OCI-M2 (cell line): Measurements from ENCODE around the gene RNASE1.

Source experiments
- DNase-seq: peaks from one replicate; lab custom pipeline; 2025; ENCODE audit not compliant: unreplicated experiment; lab: John Stamatoyannopoulos, UW

RNASE1 gene

GRCh38 chr14:20808162-20808483 lies 5.5 kb upstream of the RNASE1 start:
- DNase-seq: no peak

GRCh38 chr14:20807304-20808161 lies 4.9 kb upstream of the RNASE1 start:
- no peak for DNase-seq

- no peak for DNase-seq
These were observed 2.8 kb upstream of the RNASE1 start for GRCh38 chr14:20805485-20805884.

DNA sequence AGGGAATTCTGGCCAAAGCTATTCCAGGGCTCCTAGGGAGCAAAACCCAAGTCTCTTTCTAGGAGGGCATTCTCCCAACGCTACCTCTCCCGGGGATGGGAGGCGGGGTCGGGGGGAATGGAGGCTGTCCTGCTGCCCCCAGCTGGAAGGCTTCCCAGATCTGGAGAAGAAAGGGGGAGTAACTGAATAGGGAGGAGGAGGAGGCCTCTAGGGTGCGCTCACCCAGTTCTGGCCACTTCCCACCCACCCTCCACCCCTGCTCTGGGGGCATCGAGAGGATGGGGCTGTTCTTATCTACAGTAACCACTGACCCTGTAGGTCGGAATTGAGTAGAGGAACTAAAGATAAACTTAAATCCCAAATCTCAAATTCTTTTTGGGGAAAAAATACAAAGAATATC lies 579 bp upstream of the RNASE1 start:
- no peak for DNase-seq

DNA sequence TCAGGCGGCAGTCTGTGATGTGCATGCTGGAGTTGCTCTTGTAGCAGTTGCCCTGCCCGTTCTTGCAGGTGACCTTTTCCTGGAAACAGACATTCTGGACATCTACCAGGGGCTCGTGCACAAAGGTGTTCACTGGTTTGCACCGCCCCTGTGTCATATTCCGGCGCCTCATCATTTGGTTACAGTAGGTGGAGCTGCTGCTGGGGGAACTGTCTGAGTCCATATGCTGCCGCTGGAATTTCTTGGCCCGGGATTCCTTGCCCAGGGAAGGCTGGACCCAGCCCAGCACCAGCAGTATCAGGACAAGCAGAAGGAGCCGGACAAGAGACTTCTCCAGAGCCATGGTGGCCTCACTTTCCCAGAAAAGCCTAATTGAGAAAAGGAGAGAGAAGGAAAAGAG lies 918 bp downstream of the RNASE1 start:
- DNase-seq: no peak

GRCh38 chr14:20799892-20800544 lies 2.6 kb downstream of the RNASE1 start:
- no peak for DNase-seq

- peak; percentile 50 for DNase-seq
These were observed 3.2 kb downstream of the RNASE1 start for GRCh38 chr14:20799456-20799891.

GRCh38 chr14:20798932-20799331 lies 3.7 kb downstream of the RNASE1 start:
- no peak for DNase-seq

DNA sequence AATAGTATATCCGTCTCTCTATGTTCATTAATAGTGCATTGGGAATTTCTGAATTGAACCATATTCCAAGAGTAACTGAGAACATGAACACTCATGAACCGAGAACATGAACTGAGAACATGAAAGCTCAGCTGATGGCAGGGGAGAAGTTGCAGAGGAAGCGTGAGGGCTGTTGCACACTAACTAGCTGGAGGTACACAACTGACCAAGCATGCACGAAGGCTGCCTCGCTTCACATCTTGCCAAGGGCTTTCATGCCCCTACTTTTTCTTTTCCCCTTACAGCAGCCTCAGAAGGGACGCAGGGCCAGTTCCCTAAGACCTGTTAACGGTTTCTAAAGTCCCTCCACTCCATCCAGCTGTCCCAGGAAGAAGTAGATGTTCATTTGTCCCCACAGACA lies 4.3 kb downstream of the RNASE1 start:
- no peak for DNase-seq

DNA sequence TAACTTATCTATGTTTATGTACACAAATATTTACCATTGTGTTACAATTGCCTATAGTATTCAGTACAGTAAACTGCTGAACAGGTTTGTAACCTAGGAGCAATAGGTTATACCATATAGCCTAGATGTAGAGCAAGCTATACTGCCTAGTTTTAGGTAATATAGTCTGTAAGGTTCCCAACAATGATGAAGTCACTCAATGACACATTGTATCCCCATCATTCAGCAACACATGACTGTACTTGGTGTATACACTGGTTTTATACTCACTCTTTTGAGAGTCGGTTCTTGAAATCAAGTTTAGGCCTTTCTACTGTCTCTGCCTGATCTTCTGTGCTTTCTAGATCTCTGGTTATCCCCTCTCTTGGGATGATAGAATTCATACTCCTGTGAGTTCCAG lies 5.5 kb downstream of the RNASE1 start:
- no peak for DNase-seq

- no peak for DNase-seq
These were observed 7.8 kb downstream of the RNASE1 start for GRCh38 chr14:20794644-20795369.

DNA sequence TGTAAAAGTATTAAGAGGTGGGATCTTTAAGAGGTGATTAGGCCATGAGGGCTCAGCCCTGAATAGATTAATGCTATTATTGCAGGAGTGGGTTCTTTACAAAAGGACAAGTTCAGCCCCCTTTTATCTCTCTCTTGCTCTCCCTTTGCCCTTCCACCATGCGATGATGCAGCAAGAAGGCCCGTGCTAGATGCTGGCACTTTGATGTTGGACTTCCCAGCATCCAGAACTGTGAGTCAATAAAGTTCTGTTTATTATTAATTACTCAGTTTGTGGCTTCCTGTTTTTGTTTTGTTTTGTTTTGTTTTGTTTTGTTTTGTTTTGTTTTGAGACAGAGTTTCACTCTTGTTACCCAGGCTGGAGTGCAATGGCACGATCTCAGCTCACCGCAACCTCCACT lies 10.1 kb downstream of the RNASE1 start:
- DNase-seq: no peak

DNA sequence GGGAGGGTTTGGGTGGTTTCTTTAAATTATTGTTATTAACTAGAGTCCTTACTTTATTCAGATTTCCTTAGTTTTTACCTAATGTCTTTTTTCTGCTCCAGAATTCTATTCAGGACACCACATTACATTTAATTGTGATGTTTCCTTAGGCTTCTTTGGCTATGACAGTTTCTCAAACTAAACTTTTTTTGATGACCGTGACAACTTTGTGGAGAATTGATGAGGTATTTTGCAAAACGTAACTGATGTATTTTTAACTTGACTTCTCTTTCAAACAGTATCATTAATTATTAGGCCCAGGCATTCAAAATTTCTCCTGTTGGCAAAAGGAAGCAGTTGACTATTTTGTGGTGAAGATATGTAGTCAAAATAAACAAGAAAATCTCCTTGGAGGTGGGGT lies 11.0 kb downstream of the RNASE1 start:
- no peak for DNase-seq

GRCh38 chr14:20791187-20791586 lies 11.5 kb downstream of the RNASE1 start:
- no peak for DNase-seq

DNA sequence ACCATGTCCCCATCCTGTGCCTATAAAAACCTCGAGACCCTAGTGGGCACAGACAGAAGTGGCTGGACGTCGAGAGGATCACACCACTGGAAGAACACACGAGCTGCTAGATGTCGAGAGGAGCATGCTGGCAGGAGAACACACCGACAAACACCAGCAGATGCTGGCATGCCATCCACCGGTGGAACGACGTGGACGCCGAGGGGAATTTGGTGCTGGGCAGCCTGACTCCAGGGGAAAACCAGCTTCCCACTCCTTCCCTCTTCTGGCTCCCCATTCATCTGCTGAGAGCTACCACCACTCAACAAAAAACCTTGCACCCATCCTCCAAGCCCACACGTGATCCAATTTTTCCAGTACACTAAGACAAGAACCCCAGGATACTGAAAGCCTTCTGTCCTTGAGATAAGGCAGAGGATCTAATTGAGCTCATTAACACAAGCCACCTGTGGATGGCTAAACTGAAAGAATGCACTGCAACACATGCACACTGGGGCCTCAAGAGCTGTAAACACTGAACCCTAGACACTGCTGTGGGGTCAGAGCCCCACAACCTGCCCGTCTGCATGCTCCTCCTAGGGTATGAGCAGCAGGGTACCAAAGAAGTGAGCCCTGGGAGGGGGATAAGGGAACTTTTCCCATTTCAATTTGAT lies 12.1 kb downstream of the RNASE1 start:
- no peak for DNase-seq

GRCh38 chr14:20789230-20789813 lies 13.3 kb downstream of the RNASE1 start:
- no peak for DNase-seq

DNA sequence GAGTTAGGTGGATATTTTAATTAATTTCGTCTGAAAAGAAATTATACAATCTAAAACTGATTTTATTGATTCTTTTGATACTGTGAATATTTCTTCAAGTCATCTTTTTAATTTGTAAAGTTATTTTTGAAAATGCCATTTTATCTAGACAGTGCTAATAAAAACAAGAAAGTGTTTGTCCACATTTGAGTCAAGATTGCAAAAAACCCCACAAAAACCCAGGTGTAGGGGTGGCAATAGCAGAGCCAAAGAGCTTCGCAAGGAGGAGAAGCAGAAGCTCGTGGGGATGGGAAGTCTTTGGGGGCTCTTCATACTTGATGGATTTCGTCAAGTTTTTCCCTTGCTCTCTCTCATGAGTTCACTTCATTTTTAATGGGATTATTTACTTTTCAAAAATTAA lies 15.6 kb downstream of the RNASE1 start:
- no peak for DNase-seq

- no peak for DNase-seq
These were observed 20.3 kb downstream of the RNASE1 start for GRCh38 chr14:20782280-20782890.

- no peak for DNase-seq
These were observed 20.8 kb downstream of the RNASE1 start for GRCh38 chr14:20781803-20782202.

GRCh38 chr14:20775901-20776300 lies 26.7 kb downstream of the RNASE1 start:
- no peak for DNase-seq

DNA sequence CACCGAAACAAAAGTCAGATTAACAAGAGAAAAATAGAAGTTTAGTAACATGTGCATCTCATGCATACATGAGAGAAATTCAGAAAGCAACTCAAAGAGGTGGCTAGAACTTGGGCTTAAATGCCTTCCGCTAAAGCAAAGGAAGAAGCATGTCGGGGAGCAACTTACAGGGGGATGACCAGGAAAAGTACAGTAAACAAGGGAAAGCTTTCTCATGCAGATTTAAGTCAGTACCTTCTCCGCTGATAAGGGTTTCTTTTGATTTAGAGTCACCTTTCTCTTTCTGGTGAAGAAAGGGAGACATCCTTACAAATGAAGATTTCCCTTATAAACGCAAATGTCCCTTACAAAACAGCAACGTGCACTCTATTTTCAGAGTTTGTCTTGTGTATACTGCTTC lies 27.6 kb downstream of the RNASE1 start:
- DNase-seq: no peak
